AG04450 (cell line): ENCODE measurements around the gene KCNMA1. TPM values are rescaled to one million over a fixed set of nuclear protein-coding genes. Genes with fewer than 3 reads are reported as not detected.

Experiments used
- CTCF ChIA-PET: fragments of 300-600, 350-600 bp; formaldehyde crosslinking; extraction: SDS; loops from one replicate; lab custom pipeline; 2022; ENCODE audit warnings: antibody characterized with exemption, inconsistent platforms; lab: Charles Lee
- POLR2A ChIA-PET: fragments of 350-600 bp; formaldehyde crosslinking; extraction: SDS; loops from one replicate; lab custom pipeline; 2021; ENCODE audit warnings: antibody characterized with exemption, inconsistent platforms; lab: Yijun Ruan, JAX
- DNase-seq: peaks from one replicate; pipeline ENCODE4 v3.0.0-alpha.2; 2011; ENCODE audit warnings: low read depth, low spot score
- H3K27ac ChIP-seq: one replicate; pipeline ENCODE4 v1.5.1; 2012; ENCODE audit warnings: low read depth, low read length, control low read depth
- H3K27me3 ChIP-seq: one replicate; pipeline ENCODE4 v1.6.0; 2012; ENCODE audit warnings: low read length; ENCODE audit not compliant: control insufficient read depth, insufficient read depth
- H3K4me3 ChIP-seq: 2 replicates; pipeline ENCODE4 v1.5.1; 2011; ENCODE audit warnings: mild to moderate bottlenecking, low read depth, low read length, control low read depth
- H3K9me3 ChIP-seq: 2 replicates; pipeline ENCODE4 v1.5.1; 2012; ENCODE audit warnings: low read length; ENCODE audit not compliant: control insufficient read depth, insufficient read depth
- CTCF ChIP-seq: IDR thresholded peaks from 2 replicates; pipeline ENCODE4 v1.5.1; 2011; ENCODE audit warnings: low read depth, low read length, control low read depth, inconsistent platforms
- polyA plus RNA-seq: library from polyadenylated mRNA; depleted of rRNA; stranded (reverse); fragments of >200 nt; gene quantifications from 2 replicates; pipeline ENCODE4 v1.2.3, GENCODE V29; 2011

KCNMA1 gene
- polyA plus RNA-seq, 1 experiment: 58.8 TPM

- POLR2A ChIA-PET: no interaction called here
Observed at GRCh38 chr10:77492368-77492994, 145.1 kb downstream of the KCNMA1 start.

GRCh38 chr10:77490534-77491314 is 146.9 kb downstream of the KCNMA1 start:
- Histone ChIP-seq H3K27me3 (no peaks in the 10 kb centered on the region), H3K4me3 (no peak overlapping the region), H3K9me3 (peaks cover 4% of the 10 kb centered on the region), H3K27ac (no peak overlapping the region)
- ChIA-PET POLR2A (no interaction called here), CTCF (interaction anchor here (1.3 kb wide), 1 partner anchor 62 kb away, joined by 3 read pairs; no protein-coding TSS in a partner anchor)
- TF ChIP-seq CTCF: no peak
- DNase-seq: no peak

More at GRCh38 chr10:77492368-77492994, 145.1 kb downstream of the KCNMA1 start:
- no peak for DNase-seq
- Histone ChIP-seq H3K4me3 (no peak overlapping the region), H3K27me3 (no peaks in the 10 kb centered on the region), H3K9me3 (no peaks in the 10 kb centered on the region; the same call in 1 of the 2 replicates), H3K27ac (no peak overlapping the region)
- TF ChIP-seq CTCF: no peak
- CTCF ChIA-PET: interaction anchor here (1.0 to 1.3 kb wide), 2 partner anchors 64 to 151 kb away, joined by 3 read pairs; no protein-coding TSS in a partner anchor

- no peak for DNase-seq
- no peak overlapping the region for H3K27ac ChIP-seq
- CTCF ChIA-PET: interaction anchor here (0.8 to 1.3 kb wide), 3 partner anchors 58 to 157 kb away, joined by 3 read pairs; no protein-coding TSS in a partner anchor
- H3K9me3 ChIP-seq: peaks cover 4% of the 10 kb centered on the region; the same call in 1 of the 2 replicates
- no peak overlapping the region for H3K4me3 ChIP-seq
- no peak for TF ChIP-seq CTCF
- H3K27me3 ChIP-seq: no peaks in the 10 kb centered on the region
- POLR2A ChIA-PET: interaction anchor here (0.6 kb wide), 1 partner anchor 41 kb away, joined by 3 read pairs; no protein-coding TSS in a partner anchor
Observed at GRCh38 chr10:77486517-77486916, 151.1 kb downstream of the KCNMA1 start.

- Histone ChIP-seq H3K27ac (no peak overlapping the region), H3K4me3 (no peak overlapping the region), H3K27me3 (no peaks in the 10 kb centered on the region), H3K9me3 (peaks cover 4% of the 10 kb centered on the region; the same call in 1 of the 2 replicates)
- no peak for DNase-seq
- TF ChIP-seq CTCF: no peak
- POLR2A ChIA-PET: no interaction called here
- CTCF ChIA-PET: interaction anchor here (0.8 to 1.3 kb wide), 2 partner anchors 155 to 158 kb away, joined by 3 read pairs; no protein-coding TSS in a partner anchor
Observed at GRCh38 chr10:77485847-77486246, 151.8 kb downstream of the KCNMA1 start.
